ENCODE data around the gene MIB1.
A peak's percentile ranks its signal among the peaks of the same experiment; 100 is the strongest.
"Not testable (repeated sequence)": the region's sequence is repeated elsewhere in the genome, so short reads cannot be mapped to it uniquely, and the experiment has no call there.

MIB1 gene

DNA sequence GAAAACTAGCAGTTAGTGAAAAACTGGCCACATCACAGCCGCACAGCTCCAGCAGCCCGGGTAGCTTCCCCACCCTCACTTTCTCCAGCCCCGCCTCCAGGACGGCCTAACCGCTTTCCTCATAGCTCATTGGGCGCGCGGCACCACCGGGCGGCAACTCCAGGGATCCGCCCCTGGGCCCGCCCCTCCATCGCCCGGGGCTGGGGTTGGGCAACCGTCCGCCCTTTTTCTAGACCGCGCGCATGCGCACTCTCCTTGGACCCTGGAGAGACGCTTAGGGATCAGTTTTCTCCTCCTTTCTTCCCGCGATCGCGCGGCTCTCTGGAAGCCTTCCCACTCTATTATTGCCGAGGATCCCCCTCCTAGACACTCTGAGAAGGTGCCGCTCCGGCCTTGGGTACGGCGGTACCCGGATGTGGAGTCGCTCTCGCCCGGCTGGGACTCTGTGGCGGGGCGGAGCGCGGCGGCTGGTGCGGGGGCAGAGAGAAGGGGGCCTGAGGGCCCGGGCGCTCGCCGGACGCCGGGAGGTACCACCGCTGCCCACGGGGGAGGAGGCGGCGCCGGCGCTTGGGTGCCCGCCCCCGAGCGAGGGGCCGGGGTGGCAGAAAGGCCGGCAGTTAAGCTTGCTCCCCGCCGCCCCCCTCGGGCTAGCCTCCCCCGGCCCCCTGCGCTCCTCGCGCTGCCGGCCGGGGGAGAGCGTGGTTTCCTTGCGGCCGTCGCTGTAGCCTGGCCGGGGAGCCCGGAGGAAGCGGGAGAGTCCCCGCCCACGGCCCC is at the start of gene MIB1:
TSS of gene MIB1 (plus strand) at position 255 of the 774 bp plus-strand sequence. CDS start 792 bp downstream, outside the sequence.
- peak; percentile 98 for DNase-seq (ENCODE audit: low spot score)

DNA sequence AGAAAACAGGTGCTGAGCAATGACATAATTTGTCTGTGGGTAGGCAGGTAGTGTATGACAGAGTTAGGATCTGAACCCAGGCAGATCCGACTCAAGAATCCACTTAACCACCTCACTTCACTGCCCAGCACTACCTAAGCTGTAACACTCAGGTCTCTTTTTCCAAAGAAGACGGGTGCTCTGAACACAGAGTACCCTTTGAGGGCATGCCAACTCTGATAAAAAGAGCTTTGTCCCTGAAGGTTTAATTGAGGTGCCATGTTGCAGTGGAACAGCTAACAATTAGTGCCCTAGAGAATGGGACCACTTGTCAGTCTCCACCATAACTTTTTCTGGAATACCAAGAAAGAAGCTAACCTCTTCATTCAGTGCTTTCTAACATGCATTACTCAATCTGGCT is 47.3 kb upstream of the MIB1 start:
- DNase-seq (ENCODE audit: low spot score), result no peak

DNA sequence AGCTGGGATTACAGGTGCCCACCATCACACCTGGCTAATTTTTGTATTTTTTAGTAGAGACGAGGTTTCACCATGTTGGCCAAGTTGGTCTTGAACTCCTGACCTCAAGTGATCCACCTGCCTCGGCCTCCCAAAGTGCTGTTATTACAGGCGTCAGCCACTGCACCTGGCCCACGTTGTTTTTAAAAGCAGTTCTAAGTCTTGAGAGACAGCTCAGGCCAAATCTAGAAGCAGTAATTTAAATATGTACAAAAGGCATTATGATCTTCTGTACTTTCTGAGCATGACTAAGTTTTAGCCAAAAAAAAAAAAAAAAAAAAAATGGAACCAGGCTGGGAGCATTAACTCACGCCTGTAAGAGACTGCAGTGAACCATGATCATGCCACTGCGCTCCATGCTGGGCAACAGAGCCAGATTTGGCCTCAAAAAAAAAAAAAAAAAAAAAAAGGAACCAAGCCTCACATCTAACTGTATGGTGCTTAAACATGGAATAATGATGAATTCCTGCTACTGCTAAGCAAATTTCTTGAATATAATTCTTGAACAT is 40.0 kb upstream of the MIB1 start:
- DNase-seq (ENCODE audit: low spot score), result no peak

DNA sequence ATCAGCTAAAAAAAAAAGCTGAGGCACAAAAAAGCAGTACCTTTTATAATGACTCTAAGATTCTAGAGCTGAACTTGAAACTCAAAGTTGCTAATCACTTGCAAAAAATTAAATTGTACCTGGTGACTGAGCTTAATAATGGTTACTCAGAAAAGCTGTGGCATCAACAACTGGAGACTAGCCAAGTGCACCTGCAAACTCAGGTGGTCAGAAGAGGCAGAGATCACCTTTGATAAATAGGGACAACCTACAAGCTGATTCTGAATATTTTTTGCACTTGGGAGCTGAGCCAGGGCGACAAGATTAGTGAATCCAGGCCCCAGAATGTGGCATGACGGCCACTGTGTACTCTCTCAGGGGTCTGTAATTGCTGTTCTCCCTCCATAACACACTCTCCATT is 39.0 kb upstream of the MIB1 start:
- no peak for DNase-seq (ENCODE audit: low spot score)

DNA sequence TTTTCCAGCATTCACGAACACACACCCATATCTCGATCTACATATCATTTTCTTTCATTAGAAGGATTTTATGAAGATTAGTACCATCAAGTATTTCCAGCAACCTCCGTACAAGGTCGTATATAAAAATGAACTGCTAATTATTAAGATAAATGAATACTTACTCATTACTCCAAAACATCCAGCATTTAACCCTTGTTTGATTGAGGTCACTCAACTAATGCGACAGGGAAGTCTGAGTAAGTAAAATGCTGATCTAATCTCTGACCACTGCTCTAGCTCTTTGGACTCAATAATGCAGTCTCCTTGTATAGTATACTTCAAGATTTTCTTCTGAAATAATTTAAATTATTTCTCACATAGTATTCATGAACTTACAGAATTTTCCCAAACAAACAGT is 38.0 kb upstream of the MIB1 start:
- no peak for DNase-seq (ENCODE audit: low spot score)

DNA sequence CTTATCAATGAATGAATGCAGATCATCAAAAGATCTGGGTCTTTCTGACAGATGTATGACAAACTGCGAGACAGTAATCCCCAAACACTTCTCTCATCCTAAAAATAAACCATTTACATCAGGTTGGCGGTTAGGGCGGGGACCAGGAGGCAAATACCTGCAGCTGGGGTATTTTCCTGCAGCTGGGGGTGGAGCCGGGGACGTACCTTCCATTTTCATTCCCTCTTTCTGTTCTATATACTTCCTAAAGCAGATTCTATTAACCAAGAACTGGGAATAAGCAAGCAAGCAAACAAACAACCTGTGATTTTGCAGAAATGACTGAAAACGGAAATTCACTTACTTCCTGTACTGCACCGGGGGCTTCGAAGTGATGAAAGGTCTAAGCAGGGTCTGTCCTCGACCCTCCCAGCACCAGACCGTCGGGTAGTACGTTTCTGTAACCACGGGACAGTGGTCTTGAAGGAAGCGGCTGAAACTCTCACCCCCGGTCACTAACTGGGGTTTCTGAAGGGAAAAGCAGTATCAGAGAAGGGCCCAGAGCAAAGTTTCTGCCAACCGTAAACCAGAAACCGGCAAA is 37.3 kb upstream of the MIB1 start:
- no peak for DNase-seq (ENCODE audit: low spot score)

DNA sequence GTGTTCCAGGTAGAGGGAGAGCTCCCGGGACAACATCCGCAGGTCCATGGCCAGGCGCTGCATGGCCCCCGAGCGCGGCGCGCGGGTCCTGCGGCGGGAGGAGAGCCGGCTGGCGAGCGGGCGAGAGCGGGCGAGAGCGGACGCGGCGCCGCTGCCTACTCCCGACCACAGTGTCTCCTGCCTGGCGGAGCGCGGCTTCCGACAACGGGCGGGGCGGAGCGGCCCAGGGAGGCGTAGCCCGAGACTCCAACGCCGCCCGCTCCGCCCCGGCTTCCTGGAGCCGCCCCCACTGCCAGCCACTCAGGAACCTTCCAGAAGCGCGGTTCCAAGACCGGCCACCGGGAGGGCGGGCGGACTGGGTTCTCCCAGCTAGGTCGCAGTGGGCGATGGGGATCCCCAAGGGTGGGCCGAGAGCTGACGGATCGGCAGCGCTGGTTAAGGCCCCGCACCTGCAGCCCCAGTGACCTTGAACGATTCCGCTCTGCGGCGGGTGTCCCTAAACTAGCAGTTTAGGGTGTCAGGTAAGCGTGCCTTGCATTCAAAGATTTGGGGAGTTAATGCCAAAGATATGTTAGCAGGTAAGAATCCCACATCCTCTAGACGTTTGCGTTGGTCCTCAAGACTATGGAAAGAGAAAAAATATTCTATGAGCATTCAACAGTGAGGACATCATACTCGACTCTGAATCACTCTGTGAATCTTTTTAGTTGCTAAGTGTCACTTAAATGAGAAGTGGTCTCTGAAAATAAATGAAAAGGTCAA is 35.8 kb upstream of the MIB1 start, which contains the start of gene ABHD3:
TSS of gene ABHD3 (minus strand) at position 172 of the 762 bp plus-strand sequence. CDS start at position 63, 109 bp downstream.
- peak; percentile 88 for DNase-seq (ENCODE audit: low spot score)

DNA sequence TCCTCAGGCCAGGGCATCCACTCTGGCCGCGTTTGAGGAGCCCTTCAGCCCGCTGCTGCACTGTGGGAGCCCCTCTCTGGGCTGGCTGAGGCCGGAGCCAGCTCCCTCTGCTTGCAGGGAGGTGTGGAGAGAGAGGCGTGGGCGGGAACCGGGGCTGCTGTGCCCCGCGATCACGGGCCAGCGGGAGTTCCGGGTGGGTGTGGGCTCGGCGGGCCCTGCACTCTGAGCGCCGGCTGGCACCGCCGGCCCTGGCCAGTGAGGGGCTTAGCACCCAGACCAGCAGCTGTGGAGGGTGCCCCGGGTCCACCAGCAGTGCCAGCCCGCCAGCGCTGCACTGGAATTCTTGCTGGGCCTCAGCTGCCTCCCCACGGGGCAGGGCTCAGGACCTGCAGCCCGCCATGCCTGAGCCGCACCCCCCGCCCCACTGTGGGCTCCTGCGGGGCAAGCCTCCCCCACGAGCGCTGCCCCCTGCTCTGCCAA is 34.2 kb upstream of the MIB1 start:
- no peak for DNase-seq (ENCODE audit: low spot score)

DNA sequence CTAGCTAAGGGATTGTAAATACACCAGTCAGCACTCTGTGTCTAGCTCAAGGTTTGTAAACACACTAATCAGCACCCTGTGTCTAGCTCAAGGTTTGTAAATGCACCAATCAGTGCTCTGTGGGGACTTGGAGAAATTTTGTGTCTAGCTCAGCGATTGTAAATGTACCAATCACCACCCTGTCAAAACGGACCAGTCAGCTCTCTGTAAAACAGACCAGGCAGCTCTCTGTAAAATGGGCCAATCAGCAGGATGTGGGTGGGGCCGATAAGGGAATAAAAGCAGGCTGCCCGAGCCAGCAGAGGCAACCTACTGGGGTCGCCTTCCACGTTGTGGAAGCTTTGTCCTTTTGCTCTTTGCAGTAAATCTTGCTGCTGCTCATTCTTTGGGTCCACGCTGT is 33.5 kb upstream of the MIB1 start:
- DNase-seq (ENCODE audit: low spot score), result not testable (repeated sequence)

DNA sequence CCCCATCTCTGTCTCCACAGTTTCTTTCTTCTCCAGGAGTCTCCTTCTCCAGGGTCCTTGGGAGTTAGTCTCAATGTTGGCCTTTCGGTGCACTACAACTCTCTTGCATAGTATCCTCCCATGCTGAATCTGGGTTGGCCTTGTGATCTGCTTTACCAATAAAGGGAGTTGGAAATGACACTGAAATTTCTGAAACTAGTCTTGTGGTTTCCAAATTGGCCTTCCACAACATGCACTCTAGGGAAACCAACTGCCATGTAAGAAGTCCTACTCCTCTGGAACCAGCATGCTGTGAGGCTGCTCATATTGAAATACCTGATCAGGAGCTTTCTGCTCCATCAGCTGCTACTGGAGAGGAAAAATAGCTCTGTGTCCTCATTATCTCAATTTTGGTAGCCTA is 26.1 kb upstream of the MIB1 start:
- DNase-seq (ENCODE audit: low spot score), result no peak

DNA sequence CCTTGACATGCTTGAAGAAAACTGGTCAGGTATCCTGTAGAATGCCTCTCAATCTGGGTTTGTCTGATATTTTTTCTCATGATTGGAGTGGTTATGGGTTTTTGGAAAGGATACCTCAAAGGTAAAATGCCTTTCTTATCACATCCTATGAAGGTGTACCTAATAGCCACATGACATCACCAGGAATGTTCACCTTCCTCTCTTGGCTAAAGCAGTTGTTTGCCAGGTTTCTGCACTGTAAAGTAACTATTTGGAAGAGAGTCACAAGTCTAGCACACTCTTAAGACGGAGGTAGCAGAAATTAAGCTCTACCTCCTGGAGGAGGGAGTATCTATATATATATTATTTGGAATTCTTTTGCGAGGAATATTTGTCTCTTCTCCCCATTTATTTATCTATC is 17.9 kb upstream of the MIB1 start:
- DNase-seq (ENCODE audit: low spot score), result no peak

DNA sequence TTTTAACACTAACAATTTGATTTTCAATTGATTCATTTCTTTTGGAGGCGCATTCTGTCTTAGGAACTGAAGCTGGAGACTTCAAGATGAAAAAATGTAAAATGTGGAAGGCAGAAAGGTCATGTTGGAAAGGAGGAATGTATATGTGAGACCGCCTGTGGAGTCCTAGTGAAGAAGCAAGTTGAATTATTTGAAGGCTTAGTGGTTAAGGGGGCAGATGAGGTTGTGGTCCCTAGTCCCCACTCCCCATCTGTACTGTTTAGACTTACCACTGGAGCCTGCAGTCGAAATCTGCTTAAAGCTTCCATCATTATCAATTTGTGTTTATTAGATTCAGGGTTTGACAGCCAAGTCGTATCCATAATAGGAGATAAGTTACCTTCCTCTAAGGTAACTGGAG is 15.4 kb upstream of the MIB1 start:
- no peak for DNase-seq (ENCODE audit: low spot score)

DNA sequence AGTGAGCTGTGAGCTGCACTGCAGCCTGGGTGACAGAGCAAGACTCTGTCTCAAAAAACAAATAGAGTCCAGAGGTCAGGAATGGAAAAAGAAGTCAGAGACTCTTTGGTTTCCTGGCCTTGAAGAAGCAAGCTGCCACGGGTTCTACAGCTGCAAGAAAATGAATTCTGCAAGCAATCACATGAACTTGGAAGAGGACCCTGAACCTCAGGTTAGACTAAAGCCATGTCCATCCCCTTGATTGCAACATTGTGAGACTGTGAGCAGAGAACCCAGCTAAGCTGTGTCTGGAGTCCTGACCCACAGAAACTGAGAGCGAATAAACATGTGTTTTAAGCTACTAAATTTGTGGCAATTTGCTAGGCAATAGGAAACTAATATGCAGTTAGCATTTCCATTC is 12.9 kb upstream of the MIB1 start:
- DNase-seq (ENCODE audit: low spot score), result no peak

DNA sequence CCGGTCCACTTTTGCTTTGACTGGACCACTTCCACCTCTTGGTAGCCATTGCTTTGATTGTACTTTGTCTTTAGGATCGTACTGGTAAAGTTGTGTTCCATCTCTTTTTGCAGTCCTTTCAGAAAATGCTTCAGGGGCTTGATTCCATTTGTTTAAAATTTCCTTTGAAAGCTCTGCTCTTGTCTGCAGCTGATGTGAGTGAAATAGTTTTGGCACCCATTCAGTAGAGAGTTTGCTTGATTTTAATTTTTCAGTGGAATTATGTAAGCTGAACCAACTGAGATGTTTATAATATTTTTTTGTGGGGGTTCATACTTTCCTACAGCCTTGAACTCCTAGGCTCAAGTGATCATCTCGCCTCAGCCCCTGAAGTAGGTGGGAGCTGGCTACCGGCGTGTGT is 7.6 kb upstream of the MIB1 start:
- no peak for DNase-seq (ENCODE audit: low spot score)

DNA sequence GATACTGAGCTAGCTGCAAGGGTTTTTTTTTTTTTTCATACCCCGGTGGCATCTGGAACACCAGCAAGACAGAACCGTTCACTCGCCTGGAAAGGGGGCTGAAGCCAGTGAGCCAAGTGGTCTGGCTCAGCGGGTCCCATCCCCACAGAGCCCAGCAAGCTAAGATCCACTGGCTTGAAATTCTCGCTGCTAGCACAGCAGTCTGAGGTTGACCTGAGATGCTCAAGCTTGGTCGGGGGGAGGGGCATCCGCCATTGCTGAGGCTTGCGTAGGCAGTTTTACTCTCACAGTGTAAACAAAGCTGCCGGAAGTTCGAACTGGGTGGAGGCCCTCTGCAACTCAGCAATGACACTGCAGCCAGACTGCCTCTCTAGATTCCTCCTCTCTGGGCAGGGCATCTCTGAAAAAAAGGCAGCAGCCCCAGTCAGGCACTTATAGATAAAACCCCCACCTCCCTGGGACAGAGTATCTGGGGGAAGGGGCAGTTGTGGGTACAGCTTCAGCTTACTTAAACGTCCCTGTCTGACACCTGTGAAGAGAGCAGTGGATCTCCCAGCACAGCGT is 5.1 kb upstream of the MIB1 start:
- DNase-seq (ENCODE audit: low spot score), result no peak

DNA sequence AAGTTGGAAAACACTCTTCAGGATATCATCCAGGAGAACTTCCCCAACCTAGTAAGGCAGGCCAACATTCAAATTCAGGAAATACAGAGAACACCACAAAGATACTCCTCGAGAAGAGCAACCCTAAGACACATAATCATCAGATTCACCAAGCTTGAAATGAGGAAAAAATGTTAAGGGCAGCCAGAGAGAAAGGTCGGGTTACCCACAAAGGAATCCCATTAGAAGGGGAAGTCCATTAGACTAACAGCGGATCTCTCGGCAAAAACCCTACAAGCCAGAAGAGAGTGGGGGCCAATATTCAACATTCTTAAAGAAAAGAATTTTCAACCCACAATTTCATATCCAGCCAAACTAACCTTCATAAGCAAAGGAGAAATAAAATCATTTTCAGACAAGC is 3.7 kb upstream of the MIB1 start:
- DNase-seq (ENCODE audit: low spot score), result not testable (repeated sequence)

DNA sequence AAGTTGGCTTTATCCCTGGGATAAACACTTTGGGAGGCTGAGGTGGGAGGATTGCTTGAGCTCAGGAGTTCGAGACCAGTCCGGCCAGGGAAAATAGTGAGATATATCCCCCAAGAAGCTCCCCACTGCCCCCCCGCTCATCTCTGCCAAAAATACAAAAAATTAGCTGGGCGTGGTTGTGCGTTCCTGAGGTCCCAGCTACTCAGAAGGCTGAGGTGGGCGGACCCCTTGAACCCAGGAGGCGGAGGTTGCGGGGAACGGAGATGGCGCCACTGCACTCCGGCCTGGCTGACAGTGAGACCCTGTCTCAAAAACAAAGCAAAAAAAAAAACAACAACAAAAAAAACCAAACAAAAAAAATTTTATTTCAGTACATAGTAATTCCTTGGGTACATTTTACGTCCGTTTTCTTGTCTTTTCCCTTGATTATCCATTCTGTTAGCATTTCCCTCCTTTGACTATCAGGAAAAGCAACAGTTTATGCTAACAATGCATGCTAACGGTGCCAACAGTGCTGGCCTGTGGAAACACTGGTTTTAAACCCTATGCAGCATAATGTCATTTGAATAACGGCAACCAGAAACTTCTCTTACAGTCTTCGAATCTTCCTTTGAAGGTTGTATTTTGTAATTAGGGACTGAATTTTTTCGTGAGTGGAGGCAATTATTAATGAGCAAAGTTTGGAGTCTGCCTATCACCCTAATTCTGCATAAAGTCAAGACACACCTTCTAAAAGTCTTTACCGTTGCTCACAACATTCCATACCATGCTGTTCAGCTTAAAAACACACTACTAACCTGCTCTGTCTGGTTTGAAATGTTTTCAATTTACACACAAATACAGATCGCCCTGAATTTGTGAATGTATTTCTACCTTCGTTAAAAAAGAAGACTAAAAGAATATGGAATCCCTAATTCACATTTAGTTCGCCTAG is 721 bp upstream of the MIB1 start:
- DNase-seq (ENCODE audit: low spot score), result no peak

DNA sequence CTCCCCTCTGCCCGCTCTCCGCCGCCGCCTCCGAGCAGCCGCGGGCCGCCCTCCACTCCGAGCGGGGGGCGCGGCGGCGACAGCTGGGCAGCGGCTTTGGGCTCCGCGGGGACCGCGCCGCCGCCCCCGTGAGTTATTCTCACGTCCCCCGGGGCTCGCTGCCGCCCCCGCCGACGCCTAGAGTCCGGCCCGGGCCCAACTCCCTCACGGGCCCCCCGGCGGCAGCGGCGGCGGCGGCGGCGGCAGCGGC is 645 bp downstream of the MIB1 start:
- DNase-seq (ENCODE audit: low spot score), result no peak

DNA sequence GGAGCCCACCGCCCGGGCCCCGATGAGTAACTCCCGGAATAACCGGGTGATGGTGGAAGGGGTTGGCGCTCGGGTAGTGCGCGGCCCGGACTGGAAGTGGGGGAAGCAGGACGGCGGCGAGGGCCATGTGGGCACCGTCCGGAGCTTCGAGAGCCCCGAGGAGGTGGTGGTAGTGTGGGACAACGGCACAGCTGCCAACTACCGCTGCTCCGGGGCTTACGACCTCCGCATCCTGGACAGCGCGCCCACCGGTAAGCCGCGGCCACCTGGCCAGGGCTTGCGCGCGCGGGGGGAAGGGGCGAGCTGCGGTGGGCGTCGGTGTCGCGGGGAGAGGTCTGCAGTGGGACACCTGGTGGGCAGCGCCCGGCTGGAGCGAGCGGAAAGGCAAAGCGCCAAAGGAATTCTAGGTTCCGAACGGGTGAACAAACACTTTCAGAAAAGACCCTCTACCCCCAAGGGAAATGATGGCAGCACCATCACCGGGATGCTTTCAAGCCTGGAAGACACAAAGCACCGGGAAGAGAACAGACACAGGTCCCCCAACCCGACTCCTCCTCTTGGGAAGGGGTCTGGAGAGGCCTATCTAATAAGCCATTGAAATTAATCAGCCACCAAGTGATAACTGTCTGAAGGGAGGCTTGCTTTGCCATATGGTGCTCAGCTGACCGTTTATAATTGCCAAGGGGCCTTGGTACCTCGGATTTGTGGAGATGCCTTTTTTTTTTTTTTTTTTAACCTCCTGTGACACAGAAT is 1.1 kb downstream of the MIB1 start:
- peak; percentile 15 for DNase-seq (ENCODE audit: low spot score)

DNA sequence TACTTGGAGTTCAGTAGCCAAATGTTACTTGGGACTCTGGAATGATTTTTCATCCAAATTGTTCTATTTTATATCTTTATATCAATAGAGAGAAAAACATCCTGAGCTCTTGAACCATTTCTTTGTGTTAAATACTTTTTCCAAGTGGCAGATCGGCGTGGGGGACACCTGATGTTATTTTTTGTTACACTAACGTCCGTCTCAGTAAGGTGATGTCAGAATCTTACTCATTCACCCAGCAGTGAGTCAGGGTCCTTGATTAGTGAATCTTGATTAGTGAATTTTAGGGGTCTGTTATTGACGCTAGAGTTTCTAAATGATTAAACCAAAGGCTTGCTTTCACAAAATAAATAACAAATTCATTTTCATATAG is 1.7 kb downstream of the MIB1 start:
- no peak for DNase-seq (ENCODE audit: low spot score)
